Heart left ventricle (tissue), 16 donors: Measurements from ENCODE around the gene EGFL8. TPM values are rescaled to one million over a fixed set of nuclear protein-coding genes. Genes with fewer than 3 reads are reported as not detected.

ENCODE experiments used
- ATAC-seq, 4 donors: fragments of 200-7000 bp; cut with Tn5 transposase; one replicate each; pipeline ENCODE4 v1.9.1; 2020 to 2022; ENCODE audit warnings: moderate library complexity in 4 of 4, mild to moderate bottlenecking in 3 of 4, moderate number of reproducible peaks in 1 of 4
- DNase-seq, 5 donors: peaks; one replicate each; pipeline ENCODE4 v3.0.0-alpha.2; 2020
- H3K27ac ChIP-seq, 12 donors: fragments of 200-600 bp; sonication (generic) in 4 of 12; one replicate each; pipeline versions ENCODE4 v1.5.0 to v1.8.0; 2016 to 2022; ENCODE audit warnings: mild to moderate bottlenecking in 2 of 12
- H3K27me3 ChIP-seq, 9 donors: fragments of 200-600 bp; sonication (generic) in 2 of 9; one replicate each; pipeline versions ENCODE4 v1.5.1 to v1.8.0; 2016 to 2022; ENCODE audit warnings: mild to moderate bottlenecking in 3 of 9
- H3K36me3 ChIP-seq, 9 donors: fragments of 200-600 bp; sonication (generic) in 2 of 9; one replicate each; pipeline versions ENCODE4 v1.5.0 to v1.8.0; 2018 to 2022; ENCODE audit warnings: mild to moderate bottlenecking in 2 of 9
- H3K4me1 ChIP-seq, 12 donors: fragments of 200-600 bp; sonication (generic) in 4 of 12; one replicate each; pipeline versions ENCODE4 v1.5.0 to v1.8.0; 2016 to 2022; ENCODE audit warnings: mild to moderate bottlenecking in 3 of 12
- H3K4me3 ChIP-seq, 12 donors: fragments of 200-600 bp; sonication (generic) in 4 of 12; one replicate each; pipeline versions ENCODE4 v1.5.0 to v1.8.0; 2017 to 2022; ENCODE audit warnings: mild to moderate bottlenecking in 9 of 12, moderate library complexity in 4 of 12
- H3K9me3 ChIP-seq, 12 donors: fragments of 200-600 bp; sonication (generic) in 4 of 12; one replicate each; pipeline versions ENCODE4 v1.5.0 to v1.8.0; 2016 to 2022; ENCODE audit warnings: mild to moderate bottlenecking in 1 of 12
- CTCF ChIP-seq, 12 donors: fragments of 200-600 bp; sonication (generic) in 4 of 12; IDR thresholded peaks; one replicate each; pipeline versions ENCODE4 v1.5.0 to v1.8.0; 2018 to 2022; ENCODE audit warnings: antibody characterized with exemption in 12 of 12, mild to moderate bottlenecking in 5 of 12
- POLR2A ChIP-seq, 2 donors: fragments of 450-650 bp; IDR thresholded peaks; one replicate each; pipeline ENCODE4 v1.6.1; 2017; ENCODE audit warnings: antibody characterized with exemption in 2 of 2, mild to moderate bottlenecking in 2 of 2, moderate library complexity in 2 of 2
- WGBS, 4 donors: extraction: QIAGEN DNeasy Blood & Tissue Kit in 2 of 4; methylation state at CpG; one replicate each; pipeline versions ENCODE4 v1.1.5 to v1.1.7; 2013 to 2018; 5-methylcytosine and 5-hydroxymethylcytosine counted together
- intact Hi-C, 10 donors: fragments of 100-400 bp; cut with DNase I; formaldehyde crosslinking; loops; one replicate each; pipeline versions ENCODE4 v1.11.1 to v1.14.2; 2022
- polyA plus RNA-seq, 2 donors: library from polyadenylated mRNA; stranded (reverse); fragments of 200-250 nt; gene quantifications; one replicate each; pipeline ENCODE4 v1.2.3, GENCODE V29; 2013
- total RNA-seq, 9 donors: library from RNA; depleted of rRNA in 2 of 9; stranded (reverse); fragments of >200 nt in 2 of 9; fragmentation: NEBNext Ultra II Directional in 3 of 9; extraction: Animal tissue kit (Norgen Biotek cat#: 25700) in 3 of 9; gene quantifications; one replicate each; pipeline versions ENCODE4 v1.1.0 to v1.2.4, GENCODE V29; 2016 to 2023
- donor health status: ischemic (EF 13 %, LVEDD 7.1; RV severe dilation, severe dysfunction).
- donor health status: healthy with polysubstance abuse.
- donor health status: DM: no; HTN: yes; CAD: no.
- donor health status: DM: no; HTN: no; CAD: no.
- donor health status: ischemic (EF 25% LVEDD 6.9; RV normal size, moderate dysfunction).
- donor health status: ischemic (EF 25% LVEDD 5.7; RV mildly dilated, moderate dysfunction).
- donor health status: healthy.
- donor health status: DM: yes; HTN: yes; CAD: no.
- donor health status: ischemic (EF 35%, LVEDD 5.7; RV mildly dilated, moderate dysfunction).
- donor health status: nonischemic (EF 11% LVEDD 7.7; RV severe dilation, severe dysfunction).
- donor health status: DM: yes; HTN: yes; CAD: no.
- donor health status: PGD.
- donor health status: ischemic (EF 29% LVEDD 5.4; RV normal size, mild dysfunction).
- donor health status: nonischemic (EF 23%, LVEDD 6.1; RV moderate dilation, normal function).

EGFL8 gene
- total and polyA plus RNA-seq, 11 donors = 2.4 to 11.2 (median 6.1) TPM

- peak overlapping the region in 3 of 12 donors; percentile 84 to 94 (median 90) for H3K27ac ChIP-seq
Observed at GRCh38 chr6:32126880-32127279, 37.5 kb upstream of the EGFL8 start.

GRCh38 chr6:32127409-32127716 lies 37.0 kb upstream of the EGFL8 start:
- peaks cover 11 to 38% (median 25%) of the 10 kb centered on the region in 12 donors for H3K4me1 ChIP-seq
- H3K9me3 ChIP-seq = no peaks in the 10 kb centered on the region
- peak overlapping the region in 11 of 12 donors; percentile 77 to 94 (median 87) for H3K27ac ChIP-seq
- no peak for TF ChIP-seq POLR2A (IDR thresholded peaks at IDR 0.05)
- no peak for TF ChIP-seq CTCF (IDR thresholded peaks at IDR 0.05)
- peak overlapping the region; percentile 61 to 100 (median 84) for H3K4me3 ChIP-seq
- ATAC-seq = no peak
- no peaks in the 10 kb centered on the region for H3K27me3 ChIP-seq
- intact Hi-C loops = loop anchor here in 3 of 10 donors (5.0 kb wide), 3 partner anchors 50 to 845 kb away; partner anchors contain the start of genes AGPAT1 (in 1 of the 3), GPSM3 (in 1 of the 3), PBX2 (in 1 of the 3) and RNF5 (in 1 of the 3)
- no peak for DNase-seq
- H3K36me3 ChIP-seq = peaks cover 0 to 48% (median 43%) of the 10 kb centered on the region in 9 donors
- WGBS, 4 donors = 6 to 7% (median 6%) methylated on average over 9 of the region's 9 CpGs

More at GRCh38 chr6:32126880-32127279, 37.5 kb upstream of the EGFL8 start:
- no peak for DNase-seq
- Histone ChIP-seq H3K36me3 (peaks cover 0 to 53% (median 47%) of the 10 kb centered on the region in 9 donors), H3K27me3 (no peaks in the 10 kb centered on the region), H3K4me1 (peaks cover 11 to 38% (median 25%) of the 10 kb centered on the region in 12 donors), H3K9me3 (no peaks in the 10 kb centered on the region), H3K4me3 (peak overlapping the region in 9 of 12 donors; percentile 79 to 100 (median 88))
- TF ChIP-seq CTCF (IDR thresholded peaks at IDR 0.05) = no peak
- TF ChIP-seq POLR2A (IDR thresholded peaks at IDR 0.05) = no peak
- intact Hi-C loops = loop anchor here in 3 of 10 donors (5.0 kb wide), 3 partner anchors 50 to 845 kb away; partner anchors contain the start of genes AGPAT1 (in 1 of the 3), GPSM3 (in 1 of the 3), PBX2 (in 1 of the 3) and RNF5 (in 1 of the 3)
- no peak for ATAC-seq
- WGBS, 4 donors = 62 to 69% (median 66%) methylated on average over 8 of the region's 8 CpGs

GRCh38 chr6:32127717-32128592 lies 36.4 kb upstream of the EGFL8 start, which contains the start of gene ATF6B:
Gene ATF6B (minus strand): TSS chr6:32128246. CDS start chr6:32128207, 39 bp downstream.
- WGBS, 4 donors = 0 to 1% (median 0%) methylated on average over 40 to 44 of the region's 44 CpGs
- Histone ChIP-seq H3K27ac (peak within 1 kb of the TSS in 11 of 12 donors; percentile 82 to 94 (median 89)), H3K4me1 (peaks cover 11 to 38% (median 25%) of the 10 kb centered on the region in 12 donors), H3K27me3 (no peaks in the 10 kb centered on the region), H3K36me3 (peaks cover 0 to 42% (median 37%) of the 10 kb centered on the region in 9 donors), H3K4me3 (peak within 1 kb of the TSS; percentile 61 to 100 (median 84)), H3K9me3 (no peaks in the 10 kb centered on the region)
- DNase-seq (peak; percentile 98 to 100 (median 99)), ATAC-seq (peak; percentile 93 to 97 (median 96))
- TF ChIP-seq POLR2A (IDR thresholded peaks at IDR 0.05) (peak in 1 of 2 donors; percentile 43), CTCF (IDR thresholded peaks at IDR 0.05) (no peak)
- intact Hi-C loops = loop anchor here in 4 of 10 donors (1.0 to 5.0 kb wide), 6 partner anchors 26 to 844 kb away; partner anchors contain the start of genes PPT2 (in 2 of the 4), AGPAT1 (in 1 of the 4), GPSM3 (in 1 of the 4) and PBX2 (in 1 of the 4)
